Esophagus squamous epithelium (tissue), 4 donors: ENCODE data around the gene SCYGR2.

Experiments used
- CTCF ChIP-seq, 6 experiments: fragments of 450-650 bp in 4 of 6; fragments of 200-600 bp in 2 of 6; sonication (generic) in 2 of 6; IDR thresholded peaks; one replicate each; pipeline ENCODE4 v1.5.1; 2016 to 2019; ENCODE audit warnings: antibody characterized with exemption in 6 of 6, mild to moderate bottlenecking in 4 of 6, moderate library complexity in 4 of 6
- POLR2A ChIP-seq, 4 donors: fragments of 450-650 bp; IDR thresholded peaks; one replicate each; pipeline ENCODE4 v1.6.1; 2017; ENCODE audit warnings: antibody characterized with exemption in 4 of 4, mild to moderate bottlenecking in 4 of 4, moderate library complexity in 3 of 4

- TF ChIP-seq CTCF (IDR thresholded peaks at IDR 0.05): no peak
- TF ChIP-seq POLR2A (IDR thresholded peaks at IDR 0.05): no peak
Measured at GRCh38 chr2:227577555-227577954, 21.1 kb upstream of the SCYGR2 start.
